Daoy (cell line): ENCODE results near the gene PROM1. TPM values are rescaled to one million over a fixed set of nuclear protein-coding genes. Genes with fewer than 3 reads are reported as not detected.
A peak's percentile ranks its signal among the peaks of the same experiment; 100 is the strongest.

ENCODE experiments used
- DNase-seq: peaks from one replicate; pipeline ENCODE4 v3.0.0-alpha.2; 2015; ENCODE audit warnings: low read depth
- total RNA-seq: library from RNA; depleted of rRNA; stranded (reverse); fragments of >200 nt; shearing (Covaris generic); gene quantifications from 2 replicates; pipeline ENCODE4 v1.2.3, GENCODE V29; 2014; rRNA removed

The PROM1 gene, protein sequence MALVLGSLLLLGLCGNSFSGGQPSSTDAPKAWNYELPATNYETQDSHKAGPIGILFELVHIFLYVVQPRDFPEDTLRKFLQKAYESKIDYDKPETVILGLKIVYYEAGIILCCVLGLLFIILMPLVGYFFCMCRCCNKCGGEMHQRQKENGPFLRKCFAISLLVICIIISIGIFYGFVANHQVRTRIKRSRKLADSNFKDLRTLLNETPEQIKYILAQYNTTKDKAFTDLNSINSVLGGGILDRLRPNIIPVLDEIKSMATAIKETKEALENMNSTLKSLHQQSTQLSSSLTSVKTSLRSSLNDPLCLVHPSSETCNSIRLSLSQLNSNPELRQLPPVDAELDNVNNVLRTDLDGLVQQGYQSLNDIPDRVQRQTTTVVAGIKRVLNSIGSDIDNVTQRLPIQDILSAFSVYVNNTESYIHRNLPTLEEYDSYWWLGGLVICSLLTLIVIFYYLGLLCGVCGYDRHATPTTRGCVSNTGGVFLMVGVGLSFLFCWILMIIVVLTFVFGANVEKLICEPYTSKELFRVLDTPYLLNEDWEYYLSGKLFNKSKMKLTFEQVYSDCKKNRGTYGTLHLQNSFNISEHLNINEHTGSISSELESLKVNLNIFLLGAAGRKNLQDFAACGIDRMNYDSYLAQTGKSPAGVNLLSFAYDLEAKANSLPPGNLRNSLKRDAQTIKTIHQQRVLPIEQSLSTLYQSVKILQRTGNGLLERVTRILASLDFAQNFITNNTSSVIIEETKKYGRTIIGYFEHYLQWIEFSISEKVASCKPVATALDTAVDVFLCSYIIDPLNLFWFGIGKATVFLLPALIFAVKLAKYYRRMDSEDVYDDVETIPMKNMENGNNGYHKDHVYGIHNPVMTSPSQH
- total RNA-seq = 0.57 and 0.68 TPM in 2 replicates

DNA sequence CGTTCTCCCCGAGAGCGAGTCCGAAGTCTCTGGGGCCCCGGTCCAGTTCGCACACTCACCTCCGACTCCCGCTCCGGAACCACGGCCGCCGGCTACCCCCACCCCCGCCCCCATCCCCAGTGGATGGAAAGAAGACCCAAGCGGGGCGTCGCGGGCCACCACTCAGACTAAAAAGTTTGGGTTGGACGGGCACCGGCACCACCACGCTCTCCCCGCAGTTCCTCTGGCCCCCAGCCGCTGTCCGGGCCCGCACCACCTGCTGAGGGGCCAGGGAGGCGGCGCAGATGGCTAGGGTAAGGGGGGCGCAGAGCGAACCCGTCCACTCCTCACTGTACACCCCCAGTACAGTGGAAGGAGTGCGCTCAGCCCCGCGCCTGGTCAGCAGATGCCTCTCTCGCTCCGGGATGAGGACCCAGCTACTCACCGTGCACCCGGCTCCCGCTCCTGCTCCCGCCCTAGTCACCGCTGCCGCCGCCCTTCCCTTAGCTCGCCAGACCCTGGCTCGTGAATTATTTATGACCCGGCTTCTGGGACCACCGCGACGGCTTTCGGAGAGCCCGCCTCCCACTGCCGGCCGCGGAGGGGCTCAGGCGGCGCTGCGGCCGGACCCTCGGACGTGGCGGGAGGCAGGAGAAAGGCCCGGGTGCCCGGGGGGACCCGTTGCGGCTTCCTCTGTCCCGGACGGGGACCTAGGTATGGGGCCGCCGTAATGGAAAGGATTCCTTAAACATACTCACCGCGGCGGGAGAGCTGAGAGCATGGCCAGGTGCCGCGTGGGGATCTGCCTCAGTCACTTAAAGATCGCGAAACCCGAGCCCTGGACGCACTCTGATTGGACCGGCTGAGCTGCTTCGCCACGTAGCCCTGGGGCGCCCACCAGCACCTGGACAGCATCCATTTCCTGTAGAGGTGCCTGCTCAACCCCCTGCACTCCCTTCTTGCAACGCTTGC lies at the start of gene PROM1:
Gene PROM1, minus strand, starts transcription at position 783 of the 951 bp plus-strand sequence. CDS start 8,117 bp downstream, outside the sequence.
- DNase-seq = peak; percentile 29

DNA sequence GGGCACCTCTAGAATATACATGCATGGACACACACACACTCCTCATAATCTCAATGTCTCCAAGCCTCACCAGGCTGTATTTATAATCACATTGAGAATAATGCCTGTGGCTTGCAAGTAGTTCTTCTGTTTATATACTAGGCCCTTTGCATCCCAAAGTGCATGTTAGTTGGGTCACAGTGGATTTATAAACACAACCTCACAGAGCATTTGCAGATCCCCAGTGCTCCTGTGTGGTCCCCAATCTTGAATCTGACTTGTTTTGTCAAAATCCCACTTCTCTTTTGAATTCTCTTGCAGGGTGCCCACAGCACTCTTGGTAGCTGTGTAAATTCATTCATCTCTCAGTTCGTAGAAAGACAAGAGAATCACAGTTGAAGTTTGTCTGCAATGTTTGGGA lies 49.6 kb upstream of the PROM1 start:
- no peak for DNase-seq

DNA sequence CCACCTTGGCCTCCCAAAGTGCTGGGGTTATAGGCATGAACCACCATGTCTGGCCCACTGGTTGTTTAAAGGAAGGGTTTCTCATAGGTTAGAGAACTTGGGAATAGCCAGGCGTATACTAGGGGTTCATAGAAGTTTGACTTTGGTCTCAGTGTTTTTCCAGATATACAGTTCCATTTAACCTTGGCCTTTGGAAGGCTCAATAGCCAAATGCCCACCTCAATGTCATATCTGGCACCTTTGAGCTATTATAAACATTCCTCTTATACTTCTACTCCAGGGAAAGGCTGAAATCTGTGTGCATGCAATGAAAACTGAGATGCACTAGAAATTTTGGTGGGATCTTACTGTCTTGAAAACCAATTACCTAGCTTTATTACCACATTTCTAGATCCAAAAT lies 47.5 kb upstream of the PROM1 start:
- no peak for DNase-seq

DNA sequence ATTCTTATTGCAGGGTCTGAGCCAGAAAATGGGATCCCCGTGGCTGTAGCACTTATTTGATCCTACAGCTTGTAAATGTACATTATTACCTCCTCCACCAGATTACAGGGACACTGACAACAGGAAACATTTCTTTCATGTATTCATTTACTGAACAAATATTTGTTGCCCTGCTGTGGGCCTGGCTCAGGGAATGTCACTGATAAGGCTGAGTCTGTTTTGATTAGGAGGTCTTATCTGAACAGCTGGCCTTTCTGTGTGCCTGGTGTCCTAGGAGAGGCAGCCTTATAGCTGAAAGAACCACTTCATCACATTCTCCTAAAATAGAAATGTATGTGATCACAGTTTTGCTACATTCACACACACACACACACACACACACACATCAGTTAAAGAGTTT lies 45.5 kb upstream of the PROM1 start:
- no peak for DNase-seq

DNA sequence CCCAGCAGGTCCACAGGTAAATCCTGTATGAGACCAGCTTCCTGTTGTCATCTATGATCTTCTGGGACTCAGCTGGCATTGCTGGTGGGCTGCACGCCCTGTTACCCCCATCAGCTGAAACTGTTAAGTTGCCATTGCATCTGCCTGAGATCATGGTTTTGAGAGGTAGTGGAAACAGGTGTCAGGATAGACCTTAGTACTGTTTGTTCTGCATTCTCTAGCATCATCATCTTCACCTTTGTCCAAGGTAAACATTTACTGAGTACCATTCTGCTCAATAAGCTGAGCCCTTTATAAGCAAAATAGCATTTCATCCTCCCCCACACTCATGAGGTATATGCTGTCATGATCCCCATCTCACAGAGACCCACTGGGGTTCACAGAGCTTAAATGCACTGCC lies 42.9 kb upstream of the PROM1 start:
- no peak for DNase-seq

DNA sequence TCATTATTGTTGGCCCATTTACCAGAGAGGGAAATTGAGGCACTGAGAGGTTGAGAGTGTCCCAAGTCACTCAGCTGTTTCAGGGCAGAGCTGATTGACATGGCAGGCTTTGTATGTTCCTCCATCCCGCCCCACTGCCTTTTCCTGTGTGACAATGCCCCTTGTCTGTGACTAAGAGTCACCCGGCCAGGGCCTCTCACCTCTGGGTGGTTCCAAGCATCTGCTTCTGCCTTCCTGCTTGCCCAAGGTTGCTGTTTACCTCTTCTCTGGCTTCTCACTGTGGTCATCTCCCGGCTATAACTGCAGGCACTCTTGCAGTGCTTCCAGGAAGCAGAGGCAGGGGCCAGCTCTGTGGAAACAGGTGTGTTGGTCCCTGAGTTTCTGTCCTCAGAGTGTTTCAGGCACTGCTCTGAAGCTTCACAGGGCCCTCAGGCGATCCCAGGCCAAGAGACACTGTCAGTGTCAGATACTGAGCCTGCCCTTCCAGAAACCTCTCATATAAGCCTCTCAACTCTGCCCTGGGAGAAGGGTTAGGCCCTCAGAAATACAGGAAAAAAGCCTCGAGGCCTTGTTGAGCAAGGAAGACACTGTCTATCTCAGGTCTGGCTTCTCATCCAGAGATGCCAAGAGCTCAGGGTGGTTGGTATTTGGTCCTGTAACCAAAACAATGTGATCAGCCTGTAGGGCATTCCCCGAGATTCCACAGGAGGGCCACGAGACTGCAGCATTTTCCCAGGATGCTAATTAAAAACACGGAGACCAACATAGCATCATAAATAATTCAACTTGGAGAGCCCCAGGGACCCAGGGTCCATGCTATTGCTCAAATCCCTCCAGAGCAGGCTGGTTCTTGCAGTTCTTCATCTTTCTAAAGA lies 42.0 kb upstream of the PROM1 start:
- no peak for DNase-seq

DNA sequence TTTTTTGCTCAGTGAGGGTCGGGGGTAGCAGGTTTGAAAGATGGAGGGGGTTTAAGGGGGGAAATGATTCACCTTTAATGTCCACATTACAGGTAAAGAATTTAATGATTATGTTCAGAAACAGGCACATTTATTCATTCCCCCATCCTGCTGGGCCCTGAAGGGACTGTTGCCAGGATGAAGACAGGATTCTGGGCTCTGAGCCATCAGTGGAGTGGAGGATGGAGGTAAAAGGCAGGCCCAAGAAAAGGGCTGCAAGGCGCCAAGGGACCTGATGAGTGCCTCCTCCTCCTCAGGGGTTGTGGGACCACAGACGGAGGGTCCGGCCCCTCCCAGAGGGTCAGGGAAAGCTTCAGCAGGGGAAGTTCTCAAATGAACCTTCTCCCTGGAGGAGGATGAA lies 40.4 kb upstream of the PROM1 start:
- no peak for DNase-seq

DNA sequence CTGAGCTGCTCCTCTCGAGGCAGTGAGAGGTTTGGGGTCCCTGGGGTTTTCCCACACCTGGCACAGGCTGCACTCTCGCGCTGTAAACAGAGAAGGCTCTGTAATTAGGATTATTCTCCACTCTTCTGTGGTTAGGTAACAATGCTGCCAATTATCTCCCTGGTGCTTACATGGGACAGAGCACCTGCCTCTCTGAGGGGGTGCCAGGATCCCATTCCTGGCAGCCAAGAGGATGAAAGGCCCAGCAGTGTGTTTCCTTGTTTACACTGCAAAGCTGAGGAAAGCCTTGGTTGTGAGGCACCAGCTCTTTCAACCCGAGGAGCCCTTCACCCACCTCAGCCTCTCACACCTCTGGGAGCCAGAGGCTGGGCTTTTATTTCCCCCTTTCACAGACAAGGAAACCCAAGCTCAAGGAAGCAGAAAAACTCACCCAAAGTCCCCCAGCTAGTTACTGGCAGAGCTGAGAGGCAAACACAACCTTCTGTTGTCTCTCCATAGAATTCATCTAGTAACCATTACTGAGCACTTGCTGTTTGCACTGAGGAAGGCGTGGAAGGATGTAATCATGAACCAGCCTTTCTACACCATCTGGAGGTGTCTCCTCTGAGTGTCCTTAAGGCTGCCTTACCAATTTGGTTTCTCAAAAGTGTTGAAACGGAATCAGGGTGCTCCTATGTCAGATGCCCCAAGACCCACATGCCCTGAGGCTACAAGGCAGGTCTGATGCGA lies 39.7 kb upstream of the PROM1 start:
- DNase-seq = no peak

DNA sequence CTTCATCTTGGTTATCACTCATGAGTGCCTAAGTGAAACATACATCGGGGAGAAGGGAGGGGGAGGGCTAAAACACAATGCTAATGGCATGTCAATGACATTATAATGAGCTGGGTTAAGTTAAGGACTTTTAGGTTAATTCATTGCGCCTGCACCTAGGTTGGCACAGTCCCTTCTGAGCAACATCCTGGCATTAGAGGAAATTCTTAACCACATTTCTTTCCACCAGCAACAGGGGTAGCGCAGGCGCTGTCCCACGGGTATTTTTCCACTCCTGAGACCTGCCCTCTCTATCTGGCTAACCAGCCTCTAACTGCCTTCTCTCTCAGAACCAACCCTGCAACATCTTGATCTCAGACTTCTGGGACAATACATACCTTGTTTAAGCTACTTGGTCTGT lies 39.0 kb upstream of the PROM1 start:
- DNase-seq = no peak

DNA sequence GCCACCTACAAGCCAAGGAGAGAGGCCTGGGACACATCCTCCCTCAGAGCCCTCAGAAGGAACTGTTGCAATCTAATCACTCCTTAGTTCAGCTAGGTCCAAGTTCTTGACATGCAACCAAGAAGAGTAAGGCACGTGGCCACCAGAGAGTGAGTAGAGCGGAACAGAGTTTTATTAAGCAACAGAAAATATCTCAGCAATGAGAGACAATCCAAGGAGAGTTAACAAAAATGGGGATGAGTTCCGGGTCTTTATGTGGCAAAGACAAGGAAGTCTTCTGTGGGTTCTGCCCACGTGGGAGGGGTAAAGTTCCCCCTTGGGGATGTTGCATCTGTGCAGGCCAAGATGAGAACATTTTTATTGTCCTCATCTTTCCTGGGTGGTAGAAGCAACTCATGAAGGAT lies 38.5 kb upstream of the PROM1 start:
- DNase-seq = no peak

DNA sequence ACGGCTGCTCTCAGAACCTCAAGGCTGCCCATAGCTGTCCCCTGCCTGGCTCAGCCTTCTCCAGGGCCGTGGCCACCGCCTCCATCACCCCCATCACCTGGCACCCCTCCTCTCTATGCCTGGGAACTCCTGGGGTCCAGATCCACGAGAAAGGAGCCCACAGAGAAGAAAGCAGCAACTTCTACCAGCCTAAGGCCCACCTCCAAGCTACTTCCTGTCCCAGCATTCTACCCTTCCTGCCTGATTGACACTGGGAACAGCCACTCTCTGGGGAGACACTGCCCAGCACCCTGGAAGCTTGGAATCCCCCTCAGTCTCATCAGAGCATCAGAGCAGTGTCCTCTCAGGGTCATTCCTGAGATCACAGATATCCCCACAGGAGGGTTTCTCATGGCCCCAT lies 36.9 kb upstream of the PROM1 start:
- DNase-seq = peak; percentile 16

DNA sequence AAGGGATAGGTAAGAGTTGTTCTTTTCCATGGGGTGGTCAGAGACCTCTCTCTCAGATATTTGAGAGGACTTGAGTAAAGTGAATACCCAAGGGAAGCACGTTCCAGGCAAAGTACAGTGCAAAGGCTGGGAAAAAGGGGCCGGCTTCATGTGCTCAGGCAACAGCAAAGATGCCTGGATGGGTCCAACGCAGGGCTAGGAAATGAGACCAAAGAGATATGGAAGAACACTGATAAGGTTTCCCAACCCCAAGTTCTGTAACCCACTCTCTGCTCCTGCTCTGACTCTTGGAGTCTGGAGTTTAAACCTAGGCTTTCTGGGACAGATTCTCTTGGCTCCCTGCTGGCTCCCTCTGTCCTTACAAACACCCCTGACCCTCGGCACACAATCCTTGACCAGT lies 36.2 kb upstream of the PROM1 start:
- no peak for DNase-seq

DNA sequence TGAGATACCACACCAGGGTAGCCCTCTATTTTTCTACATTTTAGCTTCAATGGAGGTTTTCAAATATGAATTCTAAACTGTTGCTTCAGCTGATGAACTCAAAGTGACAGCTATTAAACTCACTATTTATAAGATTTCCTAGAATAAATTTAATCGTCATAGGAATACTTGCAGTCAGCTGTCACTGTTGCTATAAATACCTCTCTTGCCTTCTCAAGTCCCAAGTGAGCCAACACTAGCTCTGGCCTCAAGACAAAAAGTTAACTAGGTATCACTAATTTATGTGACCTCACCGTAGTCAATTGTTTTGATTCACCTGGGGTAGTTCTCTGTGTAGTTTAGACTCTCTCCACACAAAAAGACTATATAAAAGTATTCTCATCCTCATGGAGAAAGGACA lies 34.3 kb upstream of the PROM1 start:
- DNase-seq = no peak

DNA sequence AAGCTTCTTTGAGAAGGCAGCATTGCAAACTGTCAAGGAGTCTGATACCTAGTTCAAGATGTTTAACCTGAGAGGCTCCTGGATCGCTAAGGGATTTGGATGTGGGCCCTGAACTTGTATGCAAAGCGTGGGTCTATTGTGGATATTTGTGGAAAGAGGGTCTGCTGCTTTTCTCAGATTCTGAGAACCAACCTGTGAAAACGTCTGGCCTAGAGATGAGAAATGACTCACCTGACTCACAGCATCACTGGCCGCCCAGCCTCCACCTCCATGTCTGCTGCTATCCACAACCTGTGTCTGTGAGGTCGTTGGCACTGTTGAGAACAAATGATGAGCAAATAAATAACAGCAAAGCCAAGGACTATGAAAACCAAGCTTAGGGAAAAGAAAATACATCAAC lies 33.3 kb upstream of the PROM1 start:
- no peak for DNase-seq

DNA sequence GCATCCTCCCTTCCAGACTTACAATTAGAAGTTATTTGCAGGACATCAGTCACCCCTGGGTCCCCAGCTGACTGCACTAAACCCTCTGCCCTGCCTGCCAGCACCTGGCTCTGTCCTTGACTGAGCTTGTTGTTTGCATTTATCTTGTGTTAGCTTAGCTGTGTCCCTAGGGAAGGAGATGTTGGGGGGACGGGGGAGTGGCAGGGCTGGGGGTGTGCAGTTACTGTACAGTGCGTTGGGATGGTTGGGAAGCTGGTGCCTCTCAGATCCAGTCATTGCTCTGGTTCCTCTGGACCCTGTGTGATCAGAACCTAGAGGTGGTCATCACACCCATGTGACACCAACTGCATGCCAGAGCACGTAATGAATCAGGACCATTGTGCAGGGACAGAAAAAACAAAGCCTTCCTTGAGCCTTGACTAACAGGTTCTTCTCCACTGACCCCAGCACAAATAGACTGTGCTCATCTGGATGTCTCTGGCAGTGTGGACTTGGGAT lies 32.7 kb upstream of the PROM1 start:
- no peak for DNase-seq

DNA sequence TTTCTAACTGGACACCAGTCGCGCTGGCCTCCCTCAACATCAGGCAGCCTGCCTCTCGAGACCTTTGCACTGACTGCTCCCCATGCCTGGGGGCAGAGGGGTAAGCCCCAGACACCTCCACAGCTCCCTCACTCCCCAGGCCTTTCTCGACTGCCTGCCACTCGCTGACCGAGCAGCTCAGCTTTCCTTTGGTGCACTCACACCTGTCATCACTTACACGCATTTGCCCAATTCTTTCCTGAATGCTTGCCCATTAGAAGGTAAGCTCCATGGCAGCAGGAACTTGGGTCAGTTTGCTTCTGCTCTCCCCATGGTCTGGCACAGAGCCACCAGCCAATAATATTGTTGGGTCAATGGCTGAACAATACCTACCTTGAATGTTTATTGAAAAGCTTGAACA lies 32.2 kb upstream of the PROM1 start:
- DNase-seq = no peak

DNA sequence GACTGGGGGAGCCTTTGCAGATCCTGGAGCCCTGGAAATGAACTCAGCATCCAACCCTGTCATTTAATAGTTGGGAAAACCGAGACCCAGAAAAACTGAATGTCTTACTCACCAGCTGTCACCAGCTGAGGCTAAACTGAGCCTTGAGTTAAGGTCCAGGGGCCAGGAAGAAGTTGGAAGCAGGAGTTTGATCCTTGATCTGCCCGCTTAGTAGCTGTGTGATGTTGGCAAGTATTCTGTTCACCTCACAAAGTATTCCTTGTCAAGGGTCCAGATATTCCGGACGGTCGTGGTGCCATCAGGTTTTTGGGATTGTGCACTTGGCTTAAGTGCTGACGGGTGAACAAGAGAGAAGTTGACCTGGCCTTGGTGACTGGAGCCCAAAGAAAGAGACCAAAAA lies 30.7 kb upstream of the PROM1 start:
- no peak for DNase-seq

DNA sequence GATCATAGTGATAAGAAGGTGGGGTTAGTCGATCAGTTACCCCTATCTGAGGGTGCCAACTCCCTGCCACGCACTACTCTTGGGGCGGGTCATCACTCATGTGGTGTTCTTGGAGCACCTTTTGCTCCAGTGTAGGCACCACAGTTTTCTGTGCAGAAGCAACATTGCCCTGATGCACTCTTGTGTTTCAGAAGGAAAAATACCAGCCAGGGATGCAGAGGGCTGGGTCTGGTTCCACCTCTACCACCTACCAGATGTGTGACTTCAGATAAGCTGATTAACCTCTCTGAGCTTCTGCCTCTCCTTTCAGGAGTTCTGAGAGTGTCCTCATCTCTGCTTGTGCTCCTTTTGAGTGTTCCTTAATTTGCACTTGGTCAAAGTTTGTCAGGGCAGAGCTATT lies 29.9 kb upstream of the PROM1 start:
- DNase-seq = no peak

DNA sequence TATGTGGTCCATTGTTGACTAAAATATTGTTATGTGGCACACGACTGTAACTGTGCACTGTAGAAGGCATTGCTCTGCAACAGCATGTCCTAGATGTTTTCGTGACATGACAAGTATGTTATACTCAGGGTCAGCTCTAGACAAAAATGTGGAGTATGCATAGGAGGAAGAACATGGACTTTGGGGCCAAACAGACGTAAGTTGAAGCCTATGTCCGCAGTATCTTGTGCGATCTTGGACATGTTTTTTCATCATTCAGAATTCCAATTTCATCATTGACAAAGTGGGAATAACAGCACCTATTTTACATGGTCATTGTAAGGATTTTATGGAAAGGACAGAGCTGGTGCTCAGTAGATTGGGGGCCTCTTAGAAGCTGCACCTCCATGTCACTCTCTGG lies 27.7 kb upstream of the PROM1 start:
- no peak for DNase-seq
